Thoracic aorta (tissue), 2 donors: Measurements from ENCODE around the gene MICALL1. TPM values are rescaled to one million over a fixed set of nuclear protein-coding genes. Genes with fewer than 3 reads are reported as not detected.

Source experiments
- ATAC-seq: fragments of 150-250 bp; one replicate; pipeline ENCODE4 v1.8.0; 2017; ENCODE audit warnings: low read depth; ENCODE audit not compliant: insufficient number of reproducible peaks, low FRiP score
- DNase-seq: peaks from one replicate; pipeline ENCODE4 v3.0.0-alpha.2; 2020; ENCODE audit warnings: low spot score
- H3K27ac ChIP-seq, 2 donors: fragments of 200-600 bp; sonication (generic); 1 replicate in 1 of 2; 2 replicates in 1 of 2; pipeline ENCODE4 v1.5.1; 2016; ENCODE audit warnings: mild to moderate bottlenecking in 2 of 2, moderate library complexity in 2 of 2
- H3K27me3 ChIP-seq: fragments of 200-600 bp; sonication (generic); replicated peaks from 2 replicates; pipeline ENCODE4 v1.6.0; 2016; ENCODE audit warnings: mild to moderate bottlenecking; ENCODE audit not compliant: insufficient read depth
- H3K36me3 ChIP-seq: fragments of 200-600 bp; sonication (generic); one replicate; pipeline ENCODE4 v1.5.1; 2016
- H3K4me1 ChIP-seq, 2 donors: fragments of 200-600 bp; sonication (generic); 1 replicate in 1 of 2; 2 replicates in 1 of 2; pipeline versions ENCODE4 v1.5.1 to v1.6.0; 2016; ENCODE audit warnings: low read depth in 2 of 2, mild to moderate bottlenecking in 1 of 2; ENCODE audit not compliant: control insufficient read depth in 1 of 2
- H3K4me3 ChIP-seq: fragments of 200-600 bp; sonication (generic); 2 replicates; pipeline ENCODE4 v1.5.1; 2016; ENCODE audit warnings: mild to moderate bottlenecking
- H3K9me3 ChIP-seq: fragments of 200-600 bp; sonication (generic); 2 replicates; pipeline ENCODE4 v1.5.1; 2016
- CTCF ChIP-seq: fragments of 200-600 bp; sonication (generic); IDR thresholded peaks from one replicate; pipeline ENCODE4 v1.5.1; 2019; ENCODE audit warnings: antibody characterized with exemption
- total RNA-seq, 2 donors: library from RNA; depleted of rRNA; stranded (reverse); fragments of >200 nt; gene quantifications; one replicate each; pipeline versions ENCODE4 v1.1.0 to v1.2.3, GENCODE V29; 2016

MICALL1 gene
- total RNA-seq, 2 donors from 2014 or later: 16.8 to 49.3 TPM

GRCh38 chr22:37897807-37898206 is 8.3 kb upstream of the MICALL1 start:
- Histone ChIP-seq H3K4me1 (peaks cover 8 to 18% of the 10 kb centered on the region in 2 donors), H3K36me3 (no peaks in the 10 kb centered on the region), H3K27ac (no peak overlapping the region), H3K27me3 (no peaks in the 10 kb centered on the region), H3K4me3 (no peak overlapping the region), H3K9me3 (no peaks in the 10 kb centered on the region)
- DNase-seq (no peak), ATAC-seq (no peak)
- TF ChIP-seq CTCF: no peak

- ATAC-seq: no peak
- Histone ChIP-seq H3K36me3 (no peaks in the 10 kb centered on the region), H3K4me3 (no peak overlapping the region), H3K4me1 (peaks cover 2 to 10% of the 10 kb centered on the region in 2 donors), H3K27ac (no peak overlapping the region), H3K9me3 (no peaks in the 10 kb centered on the region), H3K27me3 (no peaks in the 10 kb centered on the region)
- no peak for DNase-seq
- no peak for TF ChIP-seq CTCF
These were observed 7.5 kb upstream of the MICALL1 start for GRCh38 chr22:37898441-37899181.

- Histone ChIP-seq H3K36me3 (no peaks in the 10 kb centered on the region), H3K9me3 (no peaks in the 10 kb centered on the region), H3K4me3 (peak overlapping the region; percentile 79), H3K27ac (peak overlapping the region; percentile 90 to 94), H3K4me1 (peaks cover 16 to 40% of the 10 kb centered on the region in 2 donors), H3K27me3 (no peaks in the 10 kb centered on the region)
- no peak for TF ChIP-seq CTCF
- ATAC-seq (peak; percentile 82), DNase-seq (peak; percentile 72)
These were observed 1.2 kb upstream of the MICALL1 start for GRCh38 chr22:37904572-37905533.

GRCh38 chr22:37906364-37907008 is 389 bp downstream of the MICALL1 start:
- H3K27me3 ChIP-seq: no peaks in the 10 kb centered on the region
- no peak for TF ChIP-seq CTCF
- H3K4me3 ChIP-seq: peak overlapping the region; percentile 75
- peak overlapping the region; percentile 87 for H3K27ac ChIP-seq
- ATAC-seq: no peak
- no peaks in the 10 kb centered on the region for H3K36me3 ChIP-seq
- peaks cover 16 to 57% of the 10 kb centered on the region in 2 donors for H3K4me1 ChIP-seq
- no peaks in the 10 kb centered on the region for H3K9me3 ChIP-seq
- DNase-seq: no peak
